GM19043 (cell line): Measurements from ENCODE around the gene RAMACL.

Source experiments
- ATAC-seq: cut with Tn5 transposase; IDR thresholded peaks from one replicate; pipeline ENCODE4 v1.9.1; 2021; ENCODE audit warnings: low read depth; ENCODE audit not compliant: unreplicated experiment

RAMACL gene

GRCh38 chr6:166618866-166619761, 32.6 kb upstream of the RAMACL start:
- ATAC-seq = no peak

- ATAC-seq = no peak
Measured at GRCh38 chr6:166618251-166618650, 31.8 kb upstream of the RAMACL start.

- no peak for ATAC-seq
Measured at GRCh38 chr6:166617359-166617758, 30.9 kb upstream of the RAMACL start.

- no peak for ATAC-seq
Measured at GRCh38 chr6:166616261-166617238, 30.1 kb upstream of the RAMACL start.

- no peak for ATAC-seq
Measured at GRCh38 chr6:166615059-166615770, 28.7 kb upstream of the RAMACL start.

GRCh38 chr6:166614589-166614988, 28.1 kb upstream of the RAMACL start:
- no peak for ATAC-seq

GRCh38 chr6:166614171-166614583, 27.7 kb upstream of the RAMACL start:
- no peak for ATAC-seq

- no peak for ATAC-seq
Measured at GRCh38 chr6:166613027-166613426, 26.5 kb upstream of the RAMACL start.

GRCh38 chr6:166612471-166612881, 26.0 kb upstream of the RAMACL start:
- no peak for ATAC-seq

GRCh38 chr6:166611631-166612030, 25.2 kb upstream of the RAMACL start:
- no peak for ATAC-seq

GRCh38 chr6:166610069-166610468, 23.6 kb upstream of the RAMACL start:
- ATAC-seq = no peak

GRCh38 chr6:166608774-166609173, 22.3 kb upstream of the RAMACL start:
- ATAC-seq = no peak

GRCh38 chr6:166605752-166606151, 19.3 kb upstream of the RAMACL start:
- no peak for ATAC-seq

GRCh38 chr6:166604911-166605310, 18.4 kb upstream of the RAMACL start:
- no peak for ATAC-seq

- ATAC-seq = no peak
Measured at GRCh38 chr6:166604328-166604727, 17.9 kb upstream of the RAMACL start.

- ATAC-seq = no peak
Measured at GRCh38 chr6:166603043-166603690, 16.7 kb upstream of the RAMACL start.

GRCh38 chr6:166601956-166602355, 15.5 kb upstream of the RAMACL start:
- ATAC-seq = no peak

- no peak for ATAC-seq
Measured at GRCh38 chr6:166600931-166601330, 14.5 kb upstream of the RAMACL start.

GRCh38 chr6:166599205-166599604, 12.7 kb upstream of the RAMACL start:
- ATAC-seq = no peak
